HG02623 (cell line): ENCODE measurements around the gene NF2.

Experiments used
- ATAC-seq: cut with Tn5 transposase; IDR thresholded peaks from one replicate; pipeline ENCODE4 v1.9.1; 2021; ENCODE audit warnings: moderate library complexity; ENCODE audit not compliant: unreplicated experiment

Gene NF2

GRCh38 chr22:29629903-29630516 is 26.6 kb downstream of the NF2 start:
- no peak for ATAC-seq

GRCh38 chr22:29630987-29631386 is 27.6 kb downstream of the NF2 start:
- ATAC-seq = no peak

- no peak for ATAC-seq
These were observed 28.3 kb downstream of the NF2 start for GRCh38 chr22:29631725-29632124.

GRCh38 chr22:29632672-29633071 is 29.2 kb downstream of the NF2 start:
- ATAC-seq = no peak

- ATAC-seq = no peak
These were observed 30.3 kb downstream of the NF2 start for GRCh38 chr22:29633514-29634312.

GRCh38 chr22:29634847-29635246 is 31.4 kb downstream of the NF2 start:
- ATAC-seq = no peak

- no peak for ATAC-seq
These were observed 32.4 kb downstream of the NF2 start for GRCh38 chr22:29635734-29636357.

GRCh38 chr22:29636751-29637150 is 33.3 kb downstream of the NF2 start:
- no peak for ATAC-seq

GRCh38 chr22:29637181-29637580 is 33.7 kb downstream of the NF2 start:
- ATAC-seq = no peak

- ATAC-seq = no peak
These were observed 35.2 kb downstream of the NF2 start for GRCh38 chr22:29638678-29639077.

GRCh38 chr22:29639096-29639495 is 35.7 kb downstream of the NF2 start:
- ATAC-seq = no peak

- no peak for ATAC-seq
These were observed 37.7 kb downstream of the NF2 start for GRCh38 chr22:29641042-29641699.

GRCh38 chr22:29641700-29642330 is 38.4 kb downstream of the NF2 start:
- no peak for ATAC-seq

GRCh38 chr22:29642694-29643093 is 39.3 kb downstream of the NF2 start:
- ATAC-seq = no peak

GRCh38 chr22:29647954-29648737 is 44.7 kb downstream of the NF2 start:
- ATAC-seq = no peak

- no peak for ATAC-seq
These were observed 46.9 kb downstream of the NF2 start for GRCh38 chr22:29650370-29650769.

GRCh38 chr22:29651652-29652051 is 48.2 kb downstream of the NF2 start:
- ATAC-seq = no peak

- no peak for ATAC-seq
These were observed 51.0 kb downstream of the NF2 start for GRCh38 chr22:29654420-29654819.

GRCh38 chr22:29654882-29655281 is 51.4 kb downstream of the NF2 start:
- ATAC-seq = no peak

- ATAC-seq = no peak
These were observed 54.7 kb downstream of the NF2 start for GRCh38 chr22:29658176-29658575.
